Esophagus (tissue), 2 donors: Measurements from ENCODE around the gene PLEKHB2. TPM values are rescaled to one million over a fixed set of nuclear protein-coding genes. Genes with fewer than 3 reads are reported as not detected.
A peak's percentile ranks its signal among the peaks of the same experiment; 100 is the strongest.
"Not testable (repeated sequence)": the region's sequence is repeated elsewhere in the genome, so short reads cannot be mapped to it uniquely, and the experiment has no call there.

Source experiments
- H3K27ac ChIP-seq, 2 donors: one replicate each; pipeline ENCODE4 v1.5.1; 2013; ENCODE audit warnings: low read depth in 2 of 2, mild to moderate bottlenecking in 2 of 2, inconsistent platforms in 1 of 2, low read length in 1 of 2, moderate library complexity in 1 of 2
- H3K27me3 ChIP-seq, 2 donors: one replicate each; pipeline ENCODE4 v1.6.1; 2013; ENCODE audit warnings: low read length in 2 of 2, control low read depth in 1 of 2, mild to moderate bottlenecking in 1 of 2; ENCODE audit not compliant: insufficient read depth in 2 of 2, control insufficient read depth in 1 of 2
- H3K36me3 ChIP-seq, 2 donors: one replicate each; pipeline ENCODE4 v1.6.1; 2013; ENCODE audit warnings: low read length in 1 of 2; ENCODE audit not compliant: control insufficient read depth in 2 of 2, insufficient read depth in 2 of 2
- H3K4me1 ChIP-seq, 2 donors: one replicate each; pipeline ENCODE4 v1.6.1; 2013; ENCODE audit warnings: low read length in 1 of 2; ENCODE audit not compliant: control insufficient read depth in 2 of 2, insufficient read depth in 2 of 2
- H3K4me3 ChIP-seq, 2 donors: one replicate each; pipeline ENCODE4 v1.5.1; 2013; ENCODE audit warnings: low read length in 2 of 2, mild to moderate bottlenecking in 2 of 2, low read depth in 1 of 2, moderate library complexity in 1 of 2
- H3K9me3 ChIP-seq, 2 donors: one replicate each; pipeline ENCODE4 v1.6.1; 2013; ENCODE audit warnings: mild to moderate bottlenecking in 2 of 2, low read depth in 1 of 2, low read length in 1 of 2, moderate library complexity in 1 of 2; ENCODE audit not compliant: control insufficient read depth in 2 of 2, insufficient read depth in 1 of 2
- WGBS, 2 donors: extraction: QIAGEN DNeasy Blood & Tissue Kit; methylation state at CpG; one replicate each; pipeline ENCODE4 v1.1.7; 2013; 5-methylcytosine and 5-hydroxymethylcytosine counted together
- polyA plus RNA-seq, 2 donors: library from polyadenylated mRNA; stranded (reverse); fragments of 200-250 nt; gene quantifications; one replicate each; pipeline ENCODE4 v1.2.3, GENCODE V29; 2013
- donor health status: healthy with polysubstance abuse.
- donor health status: Bipolar disorder and iron deficiency.

The PLEKHB2 gene
- polyA plus RNA-seq, 2 donors = 8.7 to 18.0 TPM

DNA sequence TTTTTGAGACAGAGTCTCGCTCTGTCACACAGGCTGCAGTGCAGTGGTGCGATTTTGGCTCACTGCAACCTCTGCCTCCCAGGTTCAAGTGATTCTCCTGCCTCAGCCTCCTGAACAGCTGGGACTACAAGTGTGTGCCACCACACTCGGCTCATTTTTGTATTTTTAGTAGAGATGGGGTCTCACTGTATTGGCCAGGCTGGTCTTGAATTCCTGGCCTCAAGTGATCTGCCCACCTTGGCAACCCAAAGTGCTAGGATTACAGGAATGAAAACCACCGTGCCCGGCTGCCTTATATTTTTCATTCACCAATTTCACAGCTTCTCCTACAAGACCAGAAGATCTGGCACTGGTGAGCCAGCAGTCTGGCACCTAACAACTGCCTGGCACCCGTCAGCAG, 37.0 kb upstream of the PLEKHB2 start:
- 94 to 96% methylated on average over 6 of the region's 6 CpGs for WGBS, 2 donors
- H3K27me3 ChIP-seq, H3K27ac ChIP-seq, H3K4me3 ChIP-seq, H3K9me3 ChIP-seq, H3K4me1 ChIP-seq: not testable (repeated sequence)
- peaks cover 5 to 12% of the 10 kb centered on the region in 2 donors for H3K36me3 ChIP-seq

DNA sequence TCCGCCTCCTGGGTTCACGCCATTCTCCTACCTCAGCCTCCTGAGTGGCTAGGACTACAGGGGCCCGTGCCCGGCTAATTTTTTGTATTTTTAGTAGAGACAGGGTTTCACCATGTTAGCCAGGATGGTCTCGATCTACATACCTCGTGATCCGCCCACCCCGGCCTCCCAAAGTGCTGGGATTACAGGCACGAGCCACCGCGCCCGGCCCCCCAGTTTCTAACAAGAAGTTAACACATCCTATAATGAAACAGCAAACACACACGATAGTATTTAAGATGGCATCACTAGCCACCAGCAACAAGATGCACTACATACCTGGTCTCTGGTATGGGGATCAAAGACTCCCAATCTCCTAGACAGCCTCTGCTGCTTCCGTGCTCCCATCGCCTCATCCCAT, 29.6 kb upstream of the PLEKHB2 start:
- not testable (repeated sequence) for H3K27ac ChIP-seq, H3K9me3 ChIP-seq, H3K27me3 ChIP-seq, H3K4me3 ChIP-seq, H3K4me1 ChIP-seq
- H3K36me3 ChIP-seq = peaks cover 0 to 21% of the 10 kb centered on the region in 2 donors
- 97% methylated on average over 15 of the region's 15 CpGs for WGBS, 2 donors

DNA sequence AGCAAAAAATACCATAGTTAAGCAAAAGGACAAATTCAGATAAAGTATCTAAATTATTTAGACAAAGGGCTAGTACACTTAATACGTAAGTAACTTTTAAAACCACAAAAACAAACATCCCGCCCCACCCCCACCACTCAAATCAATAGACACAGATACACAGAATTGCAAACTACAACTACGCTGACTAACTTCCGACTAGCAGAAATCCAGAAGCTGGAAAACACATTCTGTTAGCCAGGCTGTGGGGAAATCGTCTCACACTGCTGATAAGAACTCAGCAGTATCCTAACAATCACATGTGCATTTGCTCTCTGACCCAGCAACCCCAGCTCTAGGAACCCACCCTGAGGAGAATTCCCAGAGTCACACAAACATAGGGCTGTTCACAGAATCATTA, 28.4 kb upstream of the PLEKHB2 start:
- Histone ChIP-seq H3K4me3 (no peak overlapping the region), H3K27ac (no peak overlapping the region), H3K36me3 (peaks cover 3 to 20% of the 10 kb centered on the region in 2 donors), H3K4me1 (peaks cover 3 to 4% of the 10 kb centered on the region in 2 donors), H3K9me3 (no peaks in the 10 kb centered on the region), H3K27me3 (no peaks in the 10 kb centered on the region)
- WGBS, 2 donors = 82 to 87% methylated on average over 5 of the region's 5 CpGs

DNA sequence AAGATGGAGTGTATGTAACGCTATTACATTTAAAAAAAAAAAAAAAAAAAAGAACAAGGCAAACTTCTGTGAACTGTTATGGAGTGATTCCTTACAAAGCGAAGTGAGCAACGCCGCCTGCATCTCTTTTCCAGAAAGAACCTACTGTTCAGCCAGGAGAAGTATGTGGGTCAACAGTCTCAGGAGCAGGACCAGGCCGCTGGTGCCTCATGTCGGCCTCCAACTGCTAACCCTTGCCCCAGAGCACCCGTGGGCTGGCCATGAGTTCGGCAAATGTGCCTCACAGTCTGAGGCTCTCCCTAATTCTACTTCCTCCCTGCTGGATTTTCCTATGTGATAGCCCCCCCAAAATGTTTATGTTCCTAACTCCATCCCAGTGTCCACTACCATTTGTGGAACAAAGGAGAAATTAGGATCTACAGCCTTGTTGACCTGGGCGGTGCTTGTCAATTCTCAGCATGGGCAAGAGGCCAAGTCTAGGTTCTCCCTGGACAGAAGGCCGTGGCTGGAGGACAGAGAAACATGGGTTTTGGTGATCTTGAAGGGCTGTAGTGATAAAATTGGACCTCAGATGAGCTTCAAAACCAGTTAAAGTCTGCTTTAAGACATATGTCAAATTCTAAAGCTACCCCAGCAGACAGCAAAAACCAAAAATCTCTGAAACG, 27.8 kb upstream of the PLEKHB2 start:
- Histone ChIP-seq H3K4me1 (peaks cover 3 to 4% of the 10 kb centered on the region in 2 donors), H3K27me3 (no peaks in the 10 kb centered on the region), H3K4me3 (no peak overlapping the region), H3K9me3 (no peaks in the 10 kb centered on the region), H3K27ac (no peak overlapping the region), H3K36me3 (peaks cover 7 to 24% of the 10 kb centered on the region in 2 donors)
- 88 to 90% methylated on average over 11 of the region's 11 CpGs for WGBS, 2 donors

DNA sequence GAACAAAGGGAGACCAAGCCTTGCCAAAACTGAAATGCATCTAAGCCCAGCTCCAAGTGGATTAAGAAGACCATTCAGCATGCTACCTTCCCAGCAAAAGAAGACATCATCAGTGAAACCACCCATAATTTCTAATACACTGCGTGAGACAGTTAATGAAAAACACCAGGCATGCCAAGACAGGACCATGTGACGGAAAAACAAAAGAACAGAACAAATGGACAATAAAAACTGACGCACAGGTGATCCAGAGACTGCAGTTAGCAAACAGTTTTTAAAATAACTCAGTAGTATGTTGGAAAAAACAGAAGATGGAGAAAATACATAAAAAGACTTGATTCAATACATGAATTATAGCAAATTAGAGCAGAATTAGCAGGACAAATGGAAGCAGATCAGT, 27.2 kb upstream of the PLEKHB2 start:
- Histone ChIP-seq H3K27ac (no peak overlapping the region), H3K27me3 (no peaks in the 10 kb centered on the region), H3K9me3 (no peaks in the 10 kb centered on the region), H3K4me3 (no peak overlapping the region), H3K4me1 (peaks cover 3 to 4% of the 10 kb centered on the region in 2 donors), H3K36me3 (peaks cover 7 to 26% of the 10 kb centered on the region in 2 donors)
- WGBS, 2 donors = 50 to 51% methylated on average over 3 of the region's 3 CpGs

DNA sequence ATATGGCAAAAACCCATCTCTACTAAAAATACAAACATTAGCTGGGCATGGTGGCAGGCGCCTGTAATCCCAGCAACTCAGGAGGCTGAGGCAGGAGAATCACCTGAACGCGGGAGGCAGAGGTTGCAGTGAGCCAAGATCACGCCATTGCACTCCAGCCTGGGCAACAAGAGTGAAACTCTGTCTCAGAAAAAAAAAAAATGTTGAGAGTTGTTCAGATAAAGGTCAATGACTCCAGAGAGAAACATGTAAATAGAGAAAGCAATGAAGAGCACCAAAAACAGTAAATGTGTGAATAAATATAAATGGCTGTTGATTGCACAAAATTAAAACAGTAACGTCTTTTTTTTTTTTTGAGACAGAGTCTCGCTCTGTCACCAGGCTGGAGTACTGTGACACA, 25.2 kb upstream of the PLEKHB2 start:
- H3K9me3 ChIP-seq, H3K27me3 ChIP-seq, H3K4me1 ChIP-seq, H3K27ac ChIP-seq, H3K4me3 ChIP-seq: not testable (repeated sequence)
- H3K36me3 ChIP-seq = peaks cover 7 to 23% of the 10 kb centered on the region in 2 donors
- 90 to 92% methylated on average over 6 of the region's 6 CpGs for WGBS, 2 donors

DNA sequence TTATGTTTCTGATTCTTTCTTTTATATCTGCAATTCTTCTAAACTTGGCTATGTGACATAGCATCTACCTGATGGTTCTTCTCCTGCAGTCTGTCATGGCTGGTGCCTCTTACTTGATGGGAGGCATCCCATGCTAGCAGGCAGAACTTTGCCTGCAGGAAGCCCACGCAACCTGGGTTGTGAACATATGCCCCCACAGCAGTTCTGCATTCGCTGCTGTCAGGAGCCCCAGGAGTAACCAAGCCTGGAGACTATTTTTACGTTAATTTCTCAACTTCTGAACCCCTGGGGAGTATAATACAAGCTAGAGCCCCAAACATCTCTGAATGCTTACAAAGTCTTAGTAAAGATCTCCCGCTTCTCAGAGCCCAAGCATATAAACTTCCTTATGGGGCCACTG, 23.9 kb upstream of the PLEKHB2 start:
- no peaks in the 10 kb centered on the region for H3K9me3 ChIP-seq
- no peak overlapping the region for H3K27ac ChIP-seq
- H3K4me3 ChIP-seq = no peak overlapping the region
- H3K36me3 ChIP-seq = peaks cover 9 to 17% of the 10 kb centered on the region in 2 donors
- H3K27me3 ChIP-seq = no peaks in the 10 kb centered on the region
- H3K4me1 ChIP-seq = peaks cover 0 to 4% of the 10 kb centered on the region in 2 donors
- WGBS, 2 donors = 96 to 97% methylated on average over 4 of the region's 4 CpGs

DNA sequence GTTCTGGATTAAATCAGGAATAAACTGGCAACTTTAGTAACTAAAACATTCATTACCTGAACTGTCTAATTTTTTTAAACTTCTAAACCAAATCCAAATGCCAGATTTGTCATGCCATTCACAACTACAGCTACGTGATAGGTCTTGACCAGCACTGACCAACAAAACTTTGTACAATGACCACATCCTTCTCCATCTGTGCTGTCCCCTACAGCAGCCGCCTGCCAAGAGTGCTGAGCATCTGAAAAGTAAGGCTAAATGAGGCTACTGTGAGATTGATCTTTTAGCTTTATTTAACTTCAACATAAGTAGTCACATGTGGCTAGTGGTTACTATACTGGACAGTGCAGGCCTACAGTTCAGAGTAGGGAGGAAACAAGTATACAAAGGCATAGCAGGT, 19.5 kb upstream of the PLEKHB2 start:
- peaks cover 13 to 15% of the 10 kb centered on the region in 2 donors for H3K36me3 ChIP-seq
- no peak overlapping the region for H3K27ac ChIP-seq

DNA sequence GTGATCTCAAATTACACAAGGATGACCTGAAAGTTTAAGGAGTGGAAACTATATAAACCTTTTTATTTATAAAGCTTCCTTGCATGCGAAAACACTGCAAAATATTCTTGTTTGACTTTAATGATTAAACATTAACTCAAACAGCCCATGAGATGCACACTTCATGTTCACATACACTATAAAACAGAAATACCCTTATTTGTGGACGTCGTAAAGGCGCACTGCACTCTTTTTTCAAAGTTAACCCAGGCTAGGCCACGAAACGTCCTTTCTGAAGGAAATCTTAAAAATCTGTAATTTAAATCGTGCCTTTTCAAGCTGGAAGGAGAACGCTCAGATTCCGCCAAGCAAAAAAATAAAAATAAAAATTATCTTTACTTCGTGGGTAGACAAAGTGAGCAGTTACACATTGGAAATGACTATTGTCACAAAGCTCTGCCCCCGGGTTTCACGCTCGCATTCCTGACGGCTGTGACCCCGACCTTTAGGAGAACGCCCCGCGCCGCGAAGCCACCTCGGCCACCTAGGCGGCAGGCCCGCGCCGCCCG, 12.6 kb upstream of the PLEKHB2 start:
- Histone ChIP-seq H3K36me3 (peaks cover 1 to 3% of the 10 kb centered on the region in 2 donors), H3K4me1 (no peaks in the 10 kb centered on the region), H3K9me3 (no peaks in the 10 kb centered on the region), H3K27me3 (no peaks in the 10 kb centered on the region), H3K27ac (peak overlapping the region; percentile 98 to 99), H3K4me3 (peak overlapping the region; percentile 76 to 95)
- 0 to 1% methylated on average over 26 of the region's 26 CpGs for WGBS, 2 donors

More for the DNA sequence above, 19.5 kb upstream of the PLEKHB2 start:
- Histone ChIP-seq H3K4me1 (no peaks in the 10 kb centered on the region), H3K4me3 (no peak overlapping the region), H3K9me3 (no peaks in the 10 kb centered on the region), H3K27me3 (no peaks in the 10 kb centered on the region)
- 69 to 73% methylated on average over 2 of the region's 2 CpGs for WGBS, 2 donors
